WERI-Rb-1 (cell line): ENCODE measurements around the gene ADARB2.

ENCODE experiments used
- DNase-seq: peaks from one replicate; pipeline ENCODE4 v3.0.0-alpha.2; 2020
- H3K27ac ChIP-seq: fragments of 250-450 bp; sonication (Bioruptor Pico); 2 replicates; pipeline ENCODE4 v1.5.1; 2020; ENCODE audit warnings: mild to moderate bottlenecking, moderate library complexity
- H3K27me3 ChIP-seq: fragments of 250-450 bp; sonication (Bioruptor Pico); 2 replicates; pipeline ENCODE4 v1.5.1; 2021; ENCODE audit warnings: mild to moderate bottlenecking, low read depth, moderate library complexity; ENCODE audit not compliant: insufficient read depth, severe bottlenecking
- H3K36me3 ChIP-seq: fragments of 250-450 bp; sonication (Bioruptor Pico); 2 replicates; pipeline ENCODE4 v1.5.1; 2020; ENCODE audit warnings: mild to moderate bottlenecking, moderate library complexity
- H3K4me3 ChIP-seq: 2 replicates; pipeline ENCODE4 v1.5.1; 2011; ENCODE audit warnings: low read depth, mild to moderate bottlenecking, control low read depth, low read length
- H3K9me3 ChIP-seq: fragments of 250-450 bp; sonication (Bioruptor Pico); 2 replicates; pipeline ENCODE4 v1.5.1; 2021; ENCODE audit warnings: mild to moderate bottlenecking, moderate library complexity; ENCODE audit not compliant: severe bottlenecking
- CTCF ChIP-seq: IDR thresholded peaks from 2 replicates; pipeline ENCODE4 v1.5.1; 2011; ENCODE audit warnings: low read depth, mild to moderate bottlenecking, control low read depth, inconsistent platforms, low read length

The ADARB2 gene

GRCh38 chr10:1209355-1209979 lies 527.9 kb downstream of the ADARB2 start:
- no peak overlapping the region for H3K4me3 ChIP-seq
- no peak for TF ChIP-seq CTCF
- no peak for DNase-seq
- no peak overlapping the region for H3K27ac ChIP-seq
- H3K9me3 ChIP-seq = no peaks in the 10 kb centered on the region
- H3K27me3 ChIP-seq = peaks cover 11% of the 10 kb centered on the region
- no peaks in the 10 kb centered on the region for H3K36me3 ChIP-seq

- H3K4me3 ChIP-seq = no peak overlapping the region
- H3K27ac ChIP-seq = no peak overlapping the region
- no peaks in the 10 kb centered on the region for H3K9me3 ChIP-seq
- no peak for DNase-seq
- TF ChIP-seq CTCF = no peak
- no peaks in the 10 kb centered on the region for H3K36me3 ChIP-seq
- peaks cover 11% of the 10 kb centered on the region for H3K27me3 ChIP-seq
Measured at GRCh38 chr10:1208366-1209311, 528.7 kb downstream of the ADARB2 start.

GRCh38 chr10:1206601-1207000 lies 530.7 kb downstream of the ADARB2 start:
- H3K9me3 ChIP-seq = no peaks in the 10 kb centered on the region
- H3K27me3 ChIP-seq = peaks cover 6% of the 10 kb centered on the region
- H3K4me3 ChIP-seq = no peak overlapping the region
- TF ChIP-seq CTCF = no peak
- DNase-seq = no peak
- no peaks in the 10 kb centered on the region for H3K36me3 ChIP-seq
- H3K27ac ChIP-seq = no peak overlapping the region

- no peak for DNase-seq
- H3K4me3 ChIP-seq = no peak overlapping the region
- no peaks in the 10 kb centered on the region for H3K36me3 ChIP-seq
- TF ChIP-seq CTCF = no peak
- H3K27ac ChIP-seq = no peak overlapping the region
- peaks cover 6% of the 10 kb centered on the region for H3K27me3 ChIP-seq
- no peaks in the 10 kb centered on the region for H3K9me3 ChIP-seq
Measured at GRCh38 chr10:1206101-1206500, 531.2 kb downstream of the ADARB2 start.

- H3K27me3 ChIP-seq = peaks cover 12% of the 10 kb centered on the region
- no peak for TF ChIP-seq CTCF
Measured at GRCh38 chr10:1205450-1206030, 531.8 kb downstream of the ADARB2 start.

More at GRCh38 chr10:1205450-1206030, 531.8 kb downstream of the ADARB2 start:
- no peaks in the 10 kb centered on the region for H3K9me3 ChIP-seq
- no peak for DNase-seq
- H3K36me3 ChIP-seq = no peaks in the 10 kb centered on the region
- H3K4me3 ChIP-seq = no peak overlapping the region
- H3K27ac ChIP-seq = no peak overlapping the region
